Dedifferentiated amniotic fluid mesenchymal stem cell (primary cell): ENCODE data around the gene DBN1.

Experiments used
- DNase-seq: peaks from one replicate; pipeline ENCODE4 v3.0.0-alpha.2; 2016; ENCODE audit errors: extremely low spot score

Gene DBN1

GRCh38 chr5:177504086-177505056 is 30.9 kb upstream of the DBN1 start:
- DNase-seq, result no peak

GRCh38 chr5:177503351-177504085 is 30.1 kb upstream of the DBN1 start:
- DNase-seq, result no peak

GRCh38 chr5:177502886-177503285 is 29.5 kb upstream of the DBN1 start:
- DNase-seq, result no peak

GRCh38 chr5:177501874-177502678 is 28.6 kb upstream of the DBN1 start:
- DNase-seq, result no peak

GRCh38 chr5:177500685-177501522 is 27.5 kb upstream of the DBN1 start:
- DNase-seq, result peak; percentile 88

- no peak for DNase-seq
These were observed 26.4 kb upstream of the DBN1 start for GRCh38 chr5:177499842-177500241.

GRCh38 chr5:177498013-177498787 is 24.8 kb upstream of the DBN1 start:
- DNase-seq, result no peak

GRCh38 chr5:177497292-177498012 is 24.0 kb upstream of the DBN1 start, which contains the start of gene PDLIM7:
TSS of gene PDLIM7 (minus strand) at chr5:177497604. CDS start at chr5:177496512, 1,092 bp downstream.
- DNase-seq, result peak; percentile 94

- DNase-seq, result peak; percentile 90
These were observed 23.4 kb upstream of the DBN1 start for GRCh38 chr5:177496727-177497291.

GRCh38 chr5:177496070-177496726 is 22.8 kb upstream of the DBN1 start:
- no peak for DNase-seq

- peak; percentile 74 for DNase-seq
These were observed 22.0 kb upstream of the DBN1 start for GRCh38 chr5:177495243-177496060.

GRCh38 chr5:177494346-177495195 is 21.1 kb upstream of the DBN1 start:
- peak; percentile 78 for DNase-seq

GRCh38 chr5:177493795-177494345 is 20.4 kb upstream of the DBN1 start:
- no peak for DNase-seq

- DNase-seq, result no peak
These were observed 19.4 kb upstream of the DBN1 start for GRCh38 chr5:177492841-177493240.

GRCh38 chr5:177491983-177492746 is 18.7 kb upstream of the DBN1 start:
- no peak for DNase-seq
